CD14-positive monocyte (primary cell): ENCODE data around the gene SEMA3E. TPM values are rescaled to one million over a fixed set of nuclear protein-coding genes. Genes with fewer than 3 reads are reported as not detected.

ENCODE experiments used
- DNase-seq, 3 donors: peaks; one replicate each; pipeline ENCODE4 v3.0.0-alpha.2; 2011 to 2022
- H2AFZ ChIP-seq: 2 replicates; pipeline ENCODE4 v1.6.0; 2012; ENCODE audit warnings: mild to moderate bottlenecking, low read depth, low read length, inconsistent platforms; ENCODE audit not compliant: insufficient read depth, poor library complexity, severe bottlenecking
- H3K27ac ChIP-seq, 2 donors: 1 replicate in 1 of 2; 2 replicates in 1 of 2; pipeline ENCODE4 v1.5.1; 2012 to 2013; ENCODE audit warnings: low read length in 2 of 2, control low read depth in 1 of 2, inconsistent platforms in 1 of 2, low read depth in 1 of 2, mild to moderate bottlenecking in 1 of 2
- H3K27me3 ChIP-seq, 2 donors: one replicate each; pipeline versions ENCODE4 v1.6.0 to v1.6.1; 2011 to 2013; ENCODE audit warnings: low read length in 2 of 2; ENCODE audit not compliant: control insufficient read depth in 2 of 2, insufficient read depth in 2 of 2
- H3K36me3 ChIP-seq, 2 donors: replicated peaks in 1 of 2; 1 replicate in 1 of 2; 2 replicates in 1 of 2; pipeline versions ENCODE4 v1.5.1 to v1.6.1; 2012 to 2013; ENCODE audit warnings: low read length in 2 of 2, control low read depth in 1 of 2, inconsistent platforms in 1 of 2, mild to moderate bottlenecking in 1 of 2; ENCODE audit not compliant: insufficient read depth in 2 of 2, control insufficient read depth in 1 of 2
- H3K4me1 ChIP-seq, 2 donors: 1 replicate in 1 of 2; 2 replicates in 1 of 2; pipeline versions ENCODE4 v1.5.1 to v1.6.1; 2012 to 2013; ENCODE audit warnings: low read length in 2 of 2, control low read depth in 1 of 2, inconsistent platforms in 1 of 2, mild to moderate bottlenecking in 1 of 2, moderate library complexity in 1 of 2; ENCODE audit not compliant: insufficient read depth in 2 of 2, control insufficient read depth in 1 of 2
- H3K4me2 ChIP-seq: replicated peaks from 2 replicates; pipeline ENCODE3; 2012; ENCODE audit warnings: low read length, moderate library complexity, mild to moderate bottlenecking; ENCODE audit not compliant: poor library complexity, severe bottlenecking; ENCODE audit errors: extremely low read depth
- H3K4me3 ChIP-seq, 3 experiments: fragments of 200-600 bp in 1 of 3; sonication (generic) in 1 of 3; replicated peaks in 1 of 3; 1 replicate in 2 of 3; 2 replicates in 1 of 3; pipeline ENCODE4 v1.5.1; 2011 to 2013; ENCODE audit warnings: low read length in 3 of 3, mild to moderate bottlenecking in 3 of 3, control low read depth in 2 of 3, low read depth in 2 of 3, inconsistent platforms in 1 of 3, moderate library complexity in 1 of 3
- H3K79me2 ChIP-seq: 2 replicates; pipeline ENCODE4 v1.6.0; 2012; ENCODE audit warnings: mild to moderate bottlenecking, control low read depth, inconsistent platforms, low read length, moderate library complexity; ENCODE audit not compliant: insufficient read depth
- H3K9ac ChIP-seq: 2 replicates; pipeline ENCODE4 v1.6.0; 2017; ENCODE audit warnings: low read length, mild to moderate bottlenecking; ENCODE audit not compliant: insufficient read depth, poor library complexity, severe bottlenecking
- H3K9me3 ChIP-seq, 2 donors: replicated peaks in 1 of 2; 1 replicate in 1 of 2; 2 replicates in 1 of 2; pipeline versions ENCODE4 v1.5.1 to v1.6.1; 2012 to 2013; ENCODE audit warnings: low read length in 2 of 2, control low read depth in 1 of 2; ENCODE audit not compliant: control insufficient read depth in 1 of 2, insufficient read depth in 1 of 2
- H4K20me1 ChIP-seq: 2 replicates; pipeline ENCODE4 v1.6.0; 2012; ENCODE audit warnings: mild to moderate bottlenecking, low read length, control low read depth, moderate library complexity; ENCODE audit not compliant: insufficient read depth
- H3K27ac Mint-ChIP-seq, 7 donors: one replicate each; pipeline ENCODE4 v1.8.0; 2020; ENCODE audit warnings: mild to moderate bottlenecking in 7 of 7, mixed read lengths in 7 of 7, moderate library complexity in 6 of 7, inconsistent platforms in 2 of 7
- H3K27me3 Mint-ChIP-seq, 3 donors: one replicate each; pipeline ENCODE4 v1.8.0; 2021 to 2022; ENCODE audit warnings: low read depth in 3 of 3, mild to moderate bottlenecking in 3 of 3, mixed read lengths in 3 of 3, moderate library complexity in 3 of 3, inconsistent platforms in 1 of 3
- H3K36me3 Mint-ChIP-seq, 2 donors: one replicate each; pipeline ENCODE4 v1.8.0; 2020; ENCODE audit warnings: mixed read lengths in 2 of 2, inconsistent platforms in 1 of 2, mild to moderate bottlenecking in 1 of 2
- H3K4me1 Mint-ChIP-seq: one replicate; pipeline ENCODE4 v1.8.0; 2020; ENCODE audit warnings: mild to moderate bottlenecking, mixed read lengths
- H3K4me3 Mint-ChIP-seq, 2 donors: one replicate each; pipeline ENCODE4 v1.8.0; 2020; ENCODE audit warnings: mild to moderate bottlenecking in 2 of 2, mixed read lengths in 2 of 2, moderate library complexity in 1 of 2
- H3K9me3 Mint-ChIP-seq, 7 donors: one replicate each; pipeline ENCODE4 v1.8.0; 2020 to 2022; ENCODE audit warnings: mixed read lengths in 7 of 7, mild to moderate bottlenecking in 6 of 7, moderate library complexity in 6 of 7, inconsistent platforms in 2 of 7
- CTCF ChIP-seq: fragments of 200-600 bp; IDR thresholded peaks from one replicate; pipeline ENCODE4 v1.8.0; 2022; ENCODE audit warnings: antibody characterized with exemption, mild to moderate bottlenecking
- WGBS: methylation state at CpG from one replicate; pipeline ENCODE4 v1.1.5; 2013; ENCODE audit warnings: missing lambda C conversion rate; ENCODE audit not compliant: insufficient coverage; 5-methylcytosine and 5-hydroxymethylcytosine counted together
- intact Hi-C, 2 donors: fragments of 100-400 bp; cut with micrococcal nuclease; formaldehyde crosslinking; loops; one replicate each; pipeline versions ENCODE4 v1.15.0 to v1.15.1; 2023
- polyA plus RNA-seq, 3 donors: library from polyadenylated mRNA; depleted of rRNA in 1 of 3; unstranded in 2 of 3; stranded (reverse) in 1 of 3; fragments of 300-500 nt in 2 of 3; fragments of >200 nt in 1 of 3; fragmentation: Illumina TruSeq in 2 of 3; gene quantifications; 1 replicate in 2 of 3; 2 replicates in 1 of 3; pipeline ENCODE4 v1.2.3, GENCODE V29; 2012 to 2021

Gene SEMA3E
- polyA plus RNA-seq, 3 donors, result not detected

DNA sequence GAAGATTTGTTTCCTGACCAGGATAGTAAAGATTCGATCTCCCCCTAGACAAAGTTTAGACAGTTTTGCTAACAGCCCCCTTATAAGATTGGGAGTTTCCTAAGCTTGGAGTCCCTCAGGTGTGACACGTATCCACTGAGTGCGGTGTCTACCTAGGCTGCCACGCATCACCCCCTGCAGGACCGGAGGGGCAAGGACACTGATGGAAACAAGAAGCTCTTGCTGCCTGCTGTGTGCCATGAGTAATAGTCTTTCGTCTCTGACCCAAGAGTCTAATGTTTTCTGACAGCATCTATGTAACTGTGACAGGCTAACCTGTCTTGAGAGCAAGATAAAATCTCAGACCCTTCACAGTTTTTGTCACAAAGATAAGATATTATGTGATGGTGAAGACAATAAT, 173.5 kb downstream of the SEMA3E start:
- peaks cover 0 to 3% (median 0%) of the 10 kb centered on the region in 3 donors for H3K27me3 Mint-ChIP-seq
- no peak overlapping the region for H3K4me2 ChIP-seq
- no peak overlapping the region for H3K4me3 ChIP-seq
- no peaks in the 10 kb centered on the region for H3K27me3 ChIP-seq
- no peak overlapping the region for H2AFZ ChIP-seq
- intact Hi-C loops, result no loop called here
- TF ChIP-seq CTCF, result no peak
- no peak overlapping the region for H3K9ac ChIP-seq
- no peaks in the 10 kb centered on the region for H3K4me1 Mint-ChIP-seq
- no peaks in the 10 kb centered on the region for H3K36me3 Mint-ChIP-seq
- WGBS, result 73% methylated on average over 5 of the region's 6 CpGs
- H3K27ac ChIP-seq, result no peak overlapping the region
- no peak overlapping the region for H3K4me3 Mint-ChIP-seq
- DNase-seq, result no peak
- no peaks in the 10 kb centered on the region for H3K79me2 ChIP-seq
- no peaks in the 10 kb centered on the region for H3K4me1 ChIP-seq
- no peaks in the 10 kb centered on the region for H3K9me3 ChIP-seq
- no peak overlapping the region for H3K27ac Mint-ChIP-seq
- H3K36me3 ChIP-seq, result no peaks in the 10 kb centered on the region
- H3K9me3 Mint-ChIP-seq, result peaks cover 0 to 3% (median 0%) of the 10 kb centered on the region in 7 donors
- no peaks in the 10 kb centered on the region for H4K20me1 ChIP-seq

- Mint-ChIP-seq H3K4me3 (no peak overlapping the region), H3K36me3 (no peaks in the 10 kb centered on the region), H3K27ac (no peak overlapping the region), H3K4me1 (no peaks in the 10 kb centered on the region), H3K27me3 (no peaks in the 10 kb centered on the region), H3K9me3 (no peaks in the 10 kb centered on the region)
- no CpG with 5 or more reads among the region's 2 CpGs for WGBS
- no peaks in the 10 kb centered on the region for H3K36me3 ChIP-seq
- no peak overlapping the region for H3K9ac ChIP-seq
- no peaks in the 10 kb centered on the region for H3K79me2 ChIP-seq
- no peak overlapping the region for H3K27ac ChIP-seq
- DNase-seq, result no peak
- no peak overlapping the region for H3K4me2 ChIP-seq
- no peaks in the 10 kb centered on the region for H4K20me1 ChIP-seq
- H3K4me1 ChIP-seq, result no peaks in the 10 kb centered on the region
- no peak overlapping the region for H3K4me3 ChIP-seq
- no peaks in the 10 kb centered on the region for H3K9me3 ChIP-seq
- no peak for TF ChIP-seq CTCF
- no peaks in the 10 kb centered on the region for H3K27me3 ChIP-seq
- intact Hi-C loops, result no loop called here
- H2AFZ ChIP-seq, result no peak overlapping the region
Observed at GRCh38 chr7:83472376-83472775, 176.6 kb downstream of the SEMA3E start.
